ENCODE results near the gene YTHDF2.
"Not testable (repeated sequence)": the region's sequence is repeated elsewhere in the genome, so short reads cannot be mapped to it uniquely, and the experiment has no call there.

YTHDF2 gene

DNA sequence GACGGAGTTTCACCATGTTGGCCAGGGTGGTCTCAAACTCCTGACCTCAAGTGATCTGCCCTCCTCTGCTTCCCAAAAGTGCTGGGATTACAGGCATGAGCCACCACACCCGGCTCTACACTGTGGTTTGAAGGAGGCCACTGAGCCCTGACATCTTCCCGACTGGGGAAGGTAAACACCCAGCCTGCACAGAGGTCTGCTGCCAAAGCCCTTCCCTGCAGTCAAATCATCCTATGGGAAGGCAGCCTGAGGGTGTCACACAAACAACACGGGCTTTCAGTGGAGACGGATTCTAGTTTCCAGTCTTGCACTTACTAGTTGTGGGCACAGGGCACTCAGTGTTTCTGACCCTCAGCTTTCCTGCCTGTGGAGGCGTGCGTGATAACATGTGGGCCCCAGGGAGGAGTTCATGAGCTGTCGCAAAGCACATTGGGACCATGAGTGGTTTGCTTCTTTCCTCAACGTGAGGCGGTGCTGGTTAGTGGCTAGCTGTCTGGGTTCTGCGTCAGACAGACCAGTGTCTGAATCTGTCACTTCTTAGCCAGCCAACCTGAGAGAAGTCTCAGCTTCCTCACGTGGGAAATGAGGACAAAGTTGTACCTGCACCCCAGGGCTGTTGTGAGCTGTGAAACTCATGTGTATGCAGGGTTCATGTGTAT, 53.8 kb downstream of the YTHDF2 start:
- ATAC-seq (ENCODE audit: low read depth) (no peak), DNase-seq (ENCODE audit: low spot score) (no peak)
- Histone ChIP-seq H3K4me1 (ENCODE audit: insufficient read depth, poor library complexity, severe bottlenecking) (no peaks in the 10 kb centered on the region), H3K27ac (ENCODE audit: poor library complexity, severe bottlenecking) (no peak overlapping the region), H3K4me3 (ENCODE audit: severe bottlenecking) (no peak overlapping the region), H3K9me3 (ENCODE audit: severe bottlenecking) (no peaks in the 10 kb centered on the region), H3K36me3 (ENCODE audit: low read depth) (no peaks in the 10 kb centered on the region), H3K27me3 (ENCODE audit: insufficient read depth, poor library complexity, severe bottlenecking) (no peaks in the 10 kb centered on the region)
- TF ChIP-seq, protein P1, sequence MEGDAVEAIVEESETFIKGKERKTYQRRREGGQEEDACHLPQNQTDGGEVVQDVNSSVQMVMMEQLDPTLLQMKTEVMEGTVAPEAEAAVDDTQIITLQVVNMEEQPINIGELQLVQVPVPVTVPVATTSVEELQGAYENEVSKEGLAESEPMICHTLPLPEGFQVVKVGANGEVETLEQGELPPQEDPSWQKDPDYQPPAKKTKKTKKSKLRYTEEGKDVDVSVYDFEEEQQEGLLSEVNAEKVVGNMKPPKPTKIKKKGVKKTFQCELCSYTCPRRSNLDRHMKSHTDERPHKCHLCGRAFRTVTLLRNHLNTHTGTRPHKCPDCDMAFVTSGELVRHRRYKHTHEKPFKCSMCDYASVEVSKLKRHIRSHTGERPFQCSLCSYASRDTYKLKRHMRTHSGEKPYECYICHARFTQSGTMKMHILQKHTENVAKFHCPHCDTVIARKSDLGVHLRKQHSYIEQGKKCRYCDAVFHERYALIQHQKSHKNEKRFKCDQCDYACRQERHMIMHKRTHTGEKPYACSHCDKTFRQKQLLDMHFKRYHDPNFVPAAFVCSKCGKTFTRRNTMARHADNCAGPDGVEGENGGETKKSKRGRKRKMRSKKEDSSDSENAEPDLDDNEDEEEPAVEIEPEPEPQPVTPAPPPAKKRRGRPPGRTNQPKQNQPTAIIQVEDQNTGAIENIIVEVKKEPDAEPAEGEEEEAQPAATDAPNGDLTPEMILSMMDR (IDR thresholded peaks at IDR 0.05; ENCODE audit: poor library complexity, severe bottlenecking), result no peak

DNA sequence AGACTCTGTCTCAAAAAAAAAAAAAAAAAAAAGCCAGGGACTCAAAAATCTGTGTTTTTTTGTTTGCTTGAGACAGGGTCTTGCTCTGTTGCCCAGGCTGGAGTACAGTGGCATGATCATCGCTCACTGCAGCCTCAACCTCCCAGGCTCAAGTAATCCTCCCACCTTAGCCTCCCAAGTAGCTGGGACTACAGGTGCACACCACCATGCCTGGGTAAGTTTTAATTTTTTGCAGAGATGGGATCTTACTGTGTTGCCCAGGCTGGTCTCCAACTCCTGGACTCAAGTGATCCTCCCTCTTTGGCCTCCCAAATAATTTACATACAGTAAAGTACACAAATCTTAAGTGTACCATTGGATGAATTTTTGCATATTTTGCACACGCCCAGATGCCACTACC, 55.2 kb downstream of the YTHDF2 start:
- DNase-seq (ENCODE audit: low spot score); H3K9me3 ChIP-seq (ENCODE audit: severe bottlenecking); ATAC-seq (ENCODE audit: low read depth); H3K4me3 ChIP-seq (ENCODE audit: severe bottlenecking); H3K4me1 ChIP-seq (ENCODE audit: insufficient read depth, poor library complexity, severe bottlenecking); H3K36me3 ChIP-seq (ENCODE audit: low read depth); H3K27ac ChIP-seq (ENCODE audit: poor library complexity, severe bottlenecking); H3K27me3 ChIP-seq (ENCODE audit: insufficient read depth, poor library complexity, severe bottlenecking): not testable (repeated sequence)

DNA sequence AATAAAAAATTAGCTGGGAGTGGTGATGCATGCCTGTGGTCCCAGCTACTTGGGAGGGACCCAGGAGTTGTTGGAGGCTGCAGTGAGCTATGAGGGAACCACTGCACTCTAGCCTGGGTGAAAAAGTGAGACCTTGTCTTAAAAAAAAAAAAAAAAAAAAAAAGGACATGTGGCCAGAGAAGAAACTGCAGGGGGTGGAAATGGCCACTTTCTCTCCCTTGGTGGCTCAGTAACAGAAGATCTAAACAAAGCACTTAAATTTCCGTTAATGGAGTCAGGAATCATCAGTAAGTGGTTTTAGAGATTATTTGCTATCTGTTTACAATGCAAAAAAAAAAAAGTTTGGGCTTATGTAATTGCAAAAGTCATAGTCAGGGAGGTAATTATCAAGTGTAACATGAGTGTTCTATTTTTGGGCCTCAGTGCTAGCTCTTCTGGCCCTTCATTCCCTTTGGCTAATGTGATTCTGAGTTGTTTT, 55.9 kb downstream of the YTHDF2 start:
- H3K4me3 ChIP-seq (ENCODE audit: severe bottlenecking), result no peak overlapping the region
- DNase-seq (ENCODE audit: low spot score) (no peak), ATAC-seq (ENCODE audit: low read depth) (no peak)
- H3K4me1 ChIP-seq (ENCODE audit: insufficient read depth, poor library complexity, severe bottlenecking), result no peaks in the 10 kb centered on the region
- no peaks in the 10 kb centered on the region for H3K9me3 ChIP-seq (ENCODE audit: severe bottlenecking)
- H3K27ac ChIP-seq (ENCODE audit: poor library complexity, severe bottlenecking), result no peak overlapping the region
- TF ChIP-seq, protein P1 (IDR thresholded peaks at IDR 0.05; ENCODE audit: poor library complexity, severe bottlenecking), result no peak
- H3K27me3 ChIP-seq (ENCODE audit: insufficient read depth, poor library complexity, severe bottlenecking), result no peaks in the 10 kb centered on the region
- H3K36me3 ChIP-seq (ENCODE audit: low read depth), result no peaks in the 10 kb centered on the region

DNA sequence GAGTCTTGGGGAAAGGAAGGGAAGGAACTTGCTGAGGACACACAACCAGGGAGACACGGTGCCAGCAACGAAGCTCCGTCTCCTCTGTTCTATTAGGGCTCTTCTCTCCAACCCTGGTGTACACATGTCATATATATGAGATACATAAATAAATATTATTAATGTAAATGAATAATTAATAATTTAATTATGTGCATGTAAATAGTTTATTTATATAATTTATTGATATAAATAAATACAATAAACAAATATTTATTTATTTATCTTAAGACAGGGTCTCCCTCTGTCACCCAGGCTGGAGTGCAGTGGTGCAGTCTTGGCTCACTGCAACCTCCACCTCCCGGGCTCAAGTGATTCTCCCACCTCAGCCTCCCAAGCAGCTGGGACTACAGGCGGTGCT, 57.8 kb downstream of the YTHDF2 start:
- not testable (repeated sequence) for H3K9me3 ChIP-seq (ENCODE audit: severe bottlenecking); H3K4me1 ChIP-seq (ENCODE audit: insufficient read depth, poor library complexity, severe bottlenecking); H3K27ac ChIP-seq (ENCODE audit: poor library complexity, severe bottlenecking); H3K36me3 ChIP-seq (ENCODE audit: low read depth); H3K27me3 ChIP-seq (ENCODE audit: insufficient read depth, poor library complexity, severe bottlenecking); ATAC-seq (ENCODE audit: low read depth); DNase-seq (ENCODE audit: low spot score); H3K4me3 ChIP-seq (ENCODE audit: severe bottlenecking)

DNA sequence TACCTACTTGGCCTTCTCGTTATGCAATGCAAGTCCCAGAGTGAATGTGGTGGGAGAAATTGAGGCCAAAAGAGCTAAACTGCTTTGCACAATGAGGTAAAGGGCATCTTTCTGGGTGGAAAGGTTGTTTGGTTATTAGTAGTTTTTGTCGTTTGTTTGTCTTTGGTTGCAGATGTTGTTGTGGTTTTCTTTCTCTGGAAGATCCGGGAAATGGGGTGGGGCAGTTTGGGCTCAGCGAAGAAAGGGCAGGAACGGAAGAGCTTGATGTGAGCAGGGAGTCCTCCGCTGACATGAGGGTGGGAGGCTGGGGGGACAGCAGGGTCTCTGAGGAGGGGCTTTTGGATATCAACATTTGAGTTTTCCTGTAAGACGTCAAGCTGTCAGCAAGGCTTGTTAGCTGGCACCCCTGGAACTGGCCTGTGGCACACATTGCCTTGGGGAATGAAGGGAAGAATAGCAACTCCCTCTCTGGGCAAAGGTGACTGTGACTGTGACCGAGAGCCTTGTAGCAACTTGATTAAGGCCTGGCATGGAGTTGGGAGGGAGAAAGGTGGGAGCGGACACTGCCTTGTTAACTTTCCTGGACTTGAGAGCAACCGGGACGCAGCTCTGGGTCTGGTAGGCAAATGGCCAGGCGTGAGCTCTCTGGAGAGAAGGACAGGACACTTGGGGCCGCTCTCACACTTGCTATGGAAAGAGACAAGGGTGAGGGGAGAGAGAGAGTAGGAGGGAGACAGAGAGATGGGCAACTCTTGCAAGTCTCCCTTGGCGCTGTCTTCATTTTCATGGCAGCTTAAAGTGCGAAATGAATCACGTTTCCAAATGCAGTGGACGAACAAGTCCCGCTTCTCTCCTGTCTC, 59.8 kb downstream of the YTHDF2 start:
- DNase-seq (ENCODE audit: low spot score), result no peak

More for the DNA sequence above, 59.8 kb downstream of the YTHDF2 start:
- TF ChIP-seq, protein P1 (IDR thresholded peaks at IDR 0.05; ENCODE audit: poor library complexity, severe bottlenecking), result no peak
- ATAC-seq (ENCODE audit: low read depth), result no peak
- no peaks in the 10 kb centered on the region for H3K9me3 ChIP-seq (ENCODE audit: severe bottlenecking)
- H3K27me3 ChIP-seq (ENCODE audit: insufficient read depth, poor library complexity, severe bottlenecking), result no peaks in the 10 kb centered on the region
- no peak overlapping the region for H3K4me3 ChIP-seq (ENCODE audit: severe bottlenecking)
- H3K27ac ChIP-seq (ENCODE audit: poor library complexity, severe bottlenecking), result no peak overlapping the region
- no peaks in the 10 kb centered on the region for H3K36me3 ChIP-seq (ENCODE audit: low read depth)
- H3K4me1 ChIP-seq (ENCODE audit: insufficient read depth, poor library complexity, severe bottlenecking), result no peaks in the 10 kb centered on the region

Data from RWPE2 (cell line).